Neuron (in vitro differentiated cells): ENCODE measurements around the gene CCL11.
"Not testable (repeated sequence)": the region's sequence is repeated elsewhere in the genome, so short reads cannot be mapped to it uniquely, and the experiment has no call there.

ENCODE experiments used
- H2AFZ ChIP-seq: one replicate; pipeline ENCODE4 v1.6.1; 2013; ENCODE audit warnings: low read depth, mild to moderate bottlenecking, inconsistent platforms, low read length, moderate library complexity
- H3K27me3 ChIP-seq: one replicate; pipeline ENCODE4 v1.6.1; 2013; ENCODE audit warnings: low read length; ENCODE audit not compliant: insufficient read depth
- H3K36me3 ChIP-seq: one replicate; pipeline ENCODE4 v1.6.1; 2013; ENCODE audit warnings: low read length; ENCODE audit not compliant: insufficient read depth
- H3K4me1 ChIP-seq: one replicate; pipeline ENCODE4 v1.6.1; 2013; ENCODE audit warnings: low read length; ENCODE audit not compliant: insufficient read depth
- H3K4me3 ChIP-seq: 2 replicates; pipeline ENCODE4 v1.5.1; 2013; ENCODE audit warnings: mild to moderate bottlenecking, low read length, moderate library complexity
- H3K9me3 ChIP-seq: one replicate; pipeline ENCODE4 v1.6.1; 2013; ENCODE audit warnings: low read length

The CCL11 gene

DNA sequence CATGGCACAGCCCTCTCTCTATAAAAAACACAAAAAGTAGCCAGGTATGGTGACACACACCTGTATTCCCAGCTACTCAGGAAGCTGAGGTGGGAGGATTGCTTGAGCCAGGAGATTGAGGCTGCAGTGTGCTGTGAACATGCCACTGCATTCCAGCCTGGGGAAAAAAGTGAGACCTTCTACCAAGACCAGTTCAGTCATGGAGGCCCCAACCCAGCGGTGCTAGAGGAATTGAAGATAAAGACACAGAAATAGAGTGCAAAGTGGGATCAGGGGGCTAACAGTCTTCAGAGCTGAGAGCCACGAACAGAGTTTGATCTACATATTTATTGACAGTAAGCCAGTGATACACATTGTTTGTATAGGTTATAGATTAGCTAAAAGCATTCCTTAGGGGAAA, 18.1 kb downstream of the CCL11 start:
- Histone ChIP-seq H3K9me3 (no peaks in the 10 kb centered on the region), H3K4me3 (no peak overlapping the region), H2AFZ (no peak overlapping the region), H3K4me1 (no peaks in the 10 kb centered on the region), H3K27me3 (no peaks in the 10 kb centered on the region), H3K36me3 (no peaks in the 10 kb centered on the region)

DNA sequence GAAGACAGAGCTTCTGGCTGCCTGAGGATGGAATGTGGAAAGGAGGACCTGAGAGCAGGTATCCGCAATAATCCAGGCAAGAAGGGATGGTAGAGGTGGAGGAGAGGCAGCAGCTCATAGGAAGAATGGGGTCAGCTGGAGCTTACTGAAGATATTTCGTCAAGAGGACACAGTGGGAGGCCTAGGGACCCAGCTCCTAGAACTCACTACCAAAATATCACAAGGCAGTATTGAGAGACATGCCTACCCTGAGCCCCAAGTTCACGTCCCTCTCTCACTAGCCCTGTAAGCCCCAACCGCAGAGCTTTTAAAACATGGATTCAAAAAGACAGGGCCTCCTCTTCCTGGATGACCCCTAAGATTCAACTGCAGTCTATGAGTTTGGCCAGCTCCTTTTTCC, 19.5 kb downstream of the CCL11 start:
- Histone ChIP-seq H3K27me3 (no peaks in the 10 kb centered on the region), H3K36me3 (no peaks in the 10 kb centered on the region), H3K4me1 (no peaks in the 10 kb centered on the region), H2AFZ (no peak overlapping the region), H3K9me3 (no peaks in the 10 kb centered on the region), H3K4me3 (no peak overlapping the region)

GRCh38 chr17:34305606-34306005, 20.1 kb downstream of the CCL11 start:
- H3K9me3 ChIP-seq, result no peaks in the 10 kb centered on the region
- no peak overlapping the region for H3K4me3 ChIP-seq
- no peak overlapping the region for H2AFZ ChIP-seq
- no peaks in the 10 kb centered on the region for H3K4me1 ChIP-seq
- no peaks in the 10 kb centered on the region for H3K36me3 ChIP-seq
- no peaks in the 10 kb centered on the region for H3K27me3 ChIP-seq

DNA sequence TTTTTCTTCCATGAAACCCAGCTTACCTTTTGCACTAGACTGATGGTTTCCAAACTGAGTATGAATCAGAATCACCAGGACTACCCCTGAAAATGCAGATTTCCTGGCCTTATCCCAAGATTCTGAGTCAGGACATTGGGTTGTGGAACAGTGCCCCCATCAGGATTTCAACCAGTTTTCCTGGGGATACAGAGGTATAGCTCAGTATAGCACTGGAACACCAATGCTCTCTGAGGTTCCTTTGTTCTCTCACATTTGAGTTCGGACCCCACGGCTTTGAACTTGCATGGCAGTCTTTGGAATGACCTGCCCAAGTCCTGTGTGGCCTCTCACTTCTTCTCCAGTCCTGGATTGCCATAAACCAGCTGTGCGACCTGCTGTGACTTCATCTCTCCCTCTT, 20.9 kb downstream of the CCL11 start:
- Histone ChIP-seq H3K9me3 (no peaks in the 10 kb centered on the region), H3K4me1 (no peaks in the 10 kb centered on the region), H3K36me3 (no peaks in the 10 kb centered on the region), H3K27me3 (no peaks in the 10 kb centered on the region), H2AFZ (no peak overlapping the region), H3K4me3 (no peak overlapping the region)

- H3K4me3 ChIP-seq, result no peak overlapping the region
- H3K4me1 ChIP-seq, result no peaks in the 10 kb centered on the region
- H3K27me3 ChIP-seq, result no peaks in the 10 kb centered on the region
- H3K9me3 ChIP-seq, result no peaks in the 10 kb centered on the region
- no peak overlapping the region for H2AFZ ChIP-seq
- H3K36me3 ChIP-seq, result no peaks in the 10 kb centered on the region
These were observed 21.6 kb downstream of the CCL11 start for GRCh38 chr17:34307110-34307509.

DNA sequence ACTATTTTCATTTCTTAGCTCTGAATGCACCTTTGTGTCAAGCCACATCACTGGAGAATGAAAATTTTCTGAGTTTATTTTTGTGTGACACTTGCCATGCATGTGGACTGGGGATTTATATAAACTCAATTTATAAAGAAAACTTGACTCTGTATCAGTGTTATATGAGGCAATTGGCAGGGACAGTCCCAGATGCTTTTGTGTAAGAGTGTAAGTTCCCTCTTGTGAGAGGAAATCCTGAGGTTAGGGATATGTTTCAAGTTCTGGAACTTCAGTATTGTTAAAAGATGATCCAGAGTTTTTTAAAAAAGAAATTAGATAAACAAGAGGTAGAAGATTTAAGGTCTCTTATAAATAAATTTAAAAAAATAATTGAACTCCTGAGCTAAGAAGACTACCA, 22.8 kb downstream of the CCL11 start:
- Histone ChIP-seq H3K4me3 (no peak overlapping the region), H3K27me3 (no peaks in the 10 kb centered on the region), H2AFZ (no peak overlapping the region), H3K4me1 (no peaks in the 10 kb centered on the region), H3K36me3 (no peaks in the 10 kb centered on the region), H3K9me3 (no peaks in the 10 kb centered on the region)

- Histone ChIP-seq H3K4me3 (no peak overlapping the region), H3K36me3 (no peaks in the 10 kb centered on the region), H3K9me3 (no peaks in the 10 kb centered on the region), H2AFZ (no peak overlapping the region), H3K4me1 (no peaks in the 10 kb centered on the region), H3K27me3 (no peaks in the 10 kb centered on the region)
These were observed 25.7 kb downstream of the CCL11 start for GRCh38 chr17:34311291-34311690.

- Histone ChIP-seq H3K9me3 (no peaks in the 10 kb centered on the region), H3K4me3 (no peak overlapping the region), H3K4me1 (no peaks in the 10 kb centered on the region), H3K36me3 (no peaks in the 10 kb centered on the region), H2AFZ (no peak overlapping the region), H3K27me3 (no peaks in the 10 kb centered on the region)
These were observed 26.5 kb downstream of the CCL11 start for GRCh38 chr17:34312080-34312479.

DNA sequence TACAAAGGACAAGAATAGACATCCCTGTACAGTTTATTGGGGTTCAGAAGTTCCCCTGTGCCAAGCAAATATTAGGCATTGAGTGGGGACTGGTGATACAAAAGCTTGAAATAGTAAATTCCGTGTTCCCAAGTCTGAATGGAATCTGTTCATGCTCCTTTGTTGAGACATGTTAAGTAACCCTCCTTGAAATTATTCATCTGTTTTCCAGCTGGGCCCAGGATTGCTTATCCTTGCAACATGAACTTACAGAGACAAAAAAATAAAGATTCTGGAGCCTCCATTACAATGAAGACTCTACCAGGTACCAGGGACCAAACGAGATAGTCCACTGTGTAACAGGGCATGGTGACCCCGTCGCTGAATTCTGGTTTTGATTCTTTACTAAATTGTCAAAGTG, 27.6 kb downstream of the CCL11 start:
- H3K36me3 ChIP-seq, result no peaks in the 10 kb centered on the region
- H3K4me3 ChIP-seq, result no peak overlapping the region
- no peaks in the 10 kb centered on the region for H3K9me3 ChIP-seq
- H2AFZ ChIP-seq, result no peak overlapping the region
- H3K27me3 ChIP-seq, result no peaks in the 10 kb centered on the region
- no peaks in the 10 kb centered on the region for H3K4me1 ChIP-seq

DNA sequence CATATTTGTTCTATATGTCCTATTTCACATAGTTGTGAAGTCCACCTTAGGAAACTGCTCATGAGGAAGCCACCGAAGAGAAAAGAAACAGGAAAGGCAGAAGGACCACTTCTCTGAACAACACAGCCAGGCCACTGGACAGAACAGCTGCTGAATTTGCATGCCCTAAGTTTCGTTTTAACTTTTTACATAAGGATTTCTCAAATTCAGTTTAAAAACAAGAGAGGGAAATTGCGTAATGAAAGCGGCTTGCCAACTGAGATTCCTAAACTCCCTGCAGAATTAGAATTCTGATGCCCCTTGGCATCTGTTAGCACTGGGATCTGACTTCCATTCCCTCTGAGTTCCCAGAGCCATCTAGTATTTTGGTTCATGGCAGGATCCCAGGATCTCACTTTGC, 28.7 kb downstream of the CCL11 start:
- Histone ChIP-seq H2AFZ (no peak overlapping the region), H3K9me3 (no peaks in the 10 kb centered on the region), H3K4me3 (no peak overlapping the region), H3K4me1 (no peaks in the 10 kb centered on the region), H3K27me3 (no peaks in the 10 kb centered on the region), H3K36me3 (no peaks in the 10 kb centered on the region)

DNA sequence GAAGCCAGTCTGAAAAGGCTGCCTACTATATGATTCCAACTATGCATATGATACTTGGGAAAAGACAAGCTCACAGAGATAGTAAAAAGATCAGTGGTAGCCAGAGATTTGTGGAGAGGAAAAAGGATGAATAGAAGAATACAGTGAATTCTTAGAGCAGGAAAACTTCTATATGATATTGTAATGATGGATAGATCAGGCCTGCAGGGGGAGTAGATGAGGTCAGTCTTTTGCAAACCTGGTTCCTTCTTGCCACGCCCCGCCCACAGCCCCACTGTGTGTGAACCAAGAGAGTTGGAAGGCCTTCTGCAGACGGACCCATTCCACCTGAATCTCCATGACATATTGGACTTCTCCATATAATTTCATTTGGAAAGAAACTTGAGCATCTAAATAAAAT, 32.9 kb downstream of the CCL11 start:
- H2AFZ ChIP-seq, result no peak overlapping the region
- no peaks in the 10 kb centered on the region for H3K27me3 ChIP-seq
- H3K9me3 ChIP-seq, result no peaks in the 10 kb centered on the region
- H3K4me1 ChIP-seq, result no peaks in the 10 kb centered on the region
- H3K36me3 ChIP-seq, result no peaks in the 10 kb centered on the region
- H3K4me3 ChIP-seq, result no peak overlapping the region

DNA sequence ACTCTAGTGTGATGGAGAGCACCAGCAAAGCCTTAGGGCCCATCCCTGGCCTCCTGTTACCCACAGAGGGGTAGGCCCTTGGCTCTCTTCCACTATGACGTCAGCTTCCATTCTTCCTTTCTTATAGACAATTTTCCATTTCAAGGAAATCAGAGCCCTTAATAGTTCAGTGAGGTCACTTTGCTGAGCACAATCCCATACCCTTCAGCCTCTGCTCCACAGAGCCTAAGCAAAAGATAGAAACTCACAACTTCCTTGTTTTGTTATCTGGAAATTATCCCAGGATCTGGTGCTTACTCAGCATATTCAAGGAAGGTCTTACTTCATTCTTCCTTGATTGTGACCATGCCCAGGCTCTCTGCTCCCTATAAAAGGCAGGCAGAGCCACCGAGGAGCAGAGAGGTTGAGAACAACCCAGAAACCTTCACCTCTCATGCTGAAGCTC, 33.5 kb downstream of the CCL11 start, which contains the start of gene CCL8:
TSS of gene CCL8 (plus strand) at position 397 of the 445 bp plus-strand sequence. CDS start 67 bp downstream, outside the sequence.
- no peaks in the 10 kb centered on the region for H3K27me3 ChIP-seq
- no peak within 1 kb of the TSS for H3K4me3 ChIP-seq
- H3K4me1 ChIP-seq, result no peaks in the 10 kb centered on the region
- no peak within 1 kb of the TSS for H2AFZ ChIP-seq
- no peaks in the 10 kb centered on the region for H3K36me3 ChIP-seq
- no peaks in the 10 kb centered on the region for H3K9me3 ChIP-seq

DNA sequence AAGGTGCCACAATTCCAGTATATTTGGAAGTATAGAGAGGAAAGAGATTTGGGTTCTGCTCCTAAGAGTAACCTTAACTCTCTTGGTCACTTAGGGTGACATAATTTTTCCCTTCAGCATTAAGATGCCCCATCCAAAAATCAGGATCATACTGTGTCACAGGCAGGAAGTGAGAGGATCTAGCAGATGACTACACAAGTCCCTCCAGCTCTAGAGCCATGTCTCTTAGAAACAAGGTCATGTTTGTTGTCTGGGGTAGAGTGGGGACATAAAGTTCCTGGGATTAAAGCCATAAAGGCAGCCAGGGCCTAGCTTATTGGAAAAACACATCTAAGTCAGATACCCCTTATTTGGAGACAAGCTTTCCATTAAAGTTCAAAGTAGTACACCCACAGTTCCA, 36.4 kb downstream of the CCL11 start:
- no peak overlapping the region for H2AFZ ChIP-seq
- H3K36me3 ChIP-seq, result no peaks in the 10 kb centered on the region
- H3K9me3 ChIP-seq, result no peaks in the 10 kb centered on the region
- no peak overlapping the region for H3K4me3 ChIP-seq
- H3K27me3 ChIP-seq, result no peaks in the 10 kb centered on the region
- H3K4me1 ChIP-seq, result no peaks in the 10 kb centered on the region

- H3K9me3 ChIP-seq, H3K4me3 ChIP-seq, H3K36me3 ChIP-seq, H2AFZ ChIP-seq, H3K4me1 ChIP-seq, H3K27me3 ChIP-seq: not testable (repeated sequence)
These were observed 42.0 kb downstream of the CCL11 start for GRCh38 chr17:34327580-34327979.
